Measurements from ENCODE around the gene MEX3D.

- TF ChIP-seq CTCF (IDR thresholded peaks at IDR 0.05) (no peak), POLR2A (IDR thresholded peaks at IDR 0.05) (no peak)
Observed at GRCh38 chr19:1526979-1527649, 41.0 kb downstream of the MEX3D start.

Data from esophagus squamous epithelium (tissue), 4 donors.